GM12878 (cell line): ENCODE data around the gene OSBPL3. TPM values are rescaled to one million over a fixed set of nuclear protein-coding genes. Genes with fewer than 3 reads are reported as not detected.

Experiments used
- ATAC-seq: fragments of 200-7000 bp; cut with Tn5 transposase; 3 replicates; pipeline ENCODE4 v1.9.1; 2020; ENCODE audit warnings: mild to moderate bottlenecking, moderate library complexity
- BruUV-seq: library from RNA; stranded (reverse); fragments of 400-500 nt; replicated peaks from 2 replicates; lab custom pipeline; 2021; lab: Mats Ljungman, UMichigan
- CTCF ChIA-PET: fragments of 300-600 bp; sonication (Branson Sonifier 250); formaldehyde crosslinking; extraction: SDS; loops from one replicate; lab custom pipeline; 2021; ENCODE audit warnings: inconsistent platforms; lab: Yijun Ruan, JAX
- POLR2A ChIA-PET: fragments of 350-600 bp; formaldehyde crosslinking; extraction: SDS; loops from one replicate; lab custom pipeline; 2021; ENCODE audit warnings: inconsistent platforms; lab: Charles Lee
- RAD21 ChIA-PET: fragments of 300-600 bp; sonication (Branson Sonifier 250); formaldehyde crosslinking; loops from one replicate; lab custom pipeline; 2023; ENCODE audit warnings: antibody characterized with exemption; ENCODE audit not compliant: unreplicated experiment; lab: Charles Lee
- SMC1A ChIA-PET: fragments of 300-600 bp; sonication (Branson Sonifier 250); formaldehyde crosslinking; loops from one replicate; lab custom pipeline; 2023; ENCODE audit not compliant: unreplicated experiment, uncharacterized antibody; lab: Charles Lee
- DNase-seq: peaks from one replicate; pipeline ENCODE4 v3.0.0-alpha.2; 2011; ENCODE audit warnings: low read depth, low spot score
- FAIRE-seq: peaks from 3 replicates; lab custom pipeline; 2011; peaks lifted over from hg19 to GRCh38; lab: Jason Lieb, UNC
- H2AFZ ChIP-seq: 2 replicates; pipeline ENCODE4 v1.6.0; 2011; ENCODE audit warnings: low read depth, low read length, control low read depth; ENCODE audit not compliant: control insufficient read depth
- H3K27ac ChIP-seq: 2 replicates; pipeline ENCODE4 v1.5.1; 2011; ENCODE audit warnings: control low read depth; ENCODE audit not compliant: control insufficient read depth, insufficient read depth
- H3K27me3 ChIP-seq, 2 experiments: replicated peaks in 1 of 2; 2 replicates each; pipeline versions ENCODE4 v1.6.0 to v1.6.1; 2011; ENCODE audit warnings: low read length in 1 of 2; ENCODE audit not compliant: control insufficient read depth in 2 of 2, insufficient read depth in 2 of 2
- H3K36me3 ChIP-seq, 2 experiments: 2 replicates each; pipeline ENCODE4 v1.5.1; 2011; ENCODE audit warnings: low read length in 1 of 2; ENCODE audit not compliant: control insufficient read depth in 2 of 2, insufficient read depth in 2 of 2
- H3K4me1 ChIP-seq: 2 replicates; pipeline ENCODE4 v1.6.1; 2011; ENCODE audit warnings: mild to moderate bottlenecking, low read length, moderate library complexity, mixed read lengths; ENCODE audit not compliant: control insufficient read depth, insufficient read depth
- H3K4me2 ChIP-seq: 2 replicates; pipeline ENCODE4 v1.6.0; 2011; ENCODE audit warnings: control low read depth; ENCODE audit not compliant: control insufficient read depth, insufficient read depth
- H3K4me3 ChIP-seq: fragments of 200-600 bp; sonication (generic); 2 replicates; pipeline ENCODE4 v1.5.1; 2016
- H3K79me2 ChIP-seq: 2 replicates; pipeline ENCODE4 v1.6.0; 2011; ENCODE audit warnings: low read length; ENCODE audit not compliant: control insufficient read depth, insufficient read depth
- H3K9ac ChIP-seq: 2 replicates; pipeline ENCODE4 v1.8.0; 2011; ENCODE audit warnings: low read length, control low read depth, mixed read lengths; ENCODE audit not compliant: control insufficient read depth, insufficient read depth
- H3K9me3 ChIP-seq: replicated peaks from 3 replicates; pipeline ENCODE4 v1.5.1; 2011; ENCODE audit warnings: mild to moderate bottlenecking, low read length; ENCODE audit not compliant: control insufficient read depth, insufficient read depth
- H4K20me1 ChIP-seq: 2 replicates; pipeline ENCODE4 v1.6.0; 2011; ENCODE audit not compliant: control insufficient read depth, insufficient read depth
- CBX5 ChIP-seq: sonication (generic); IDR thresholded peaks from 2 replicates; pipeline ENCODE4 v1.6.1; 2016; ENCODE audit warnings: low read depth, moderate library complexity, mild to moderate bottlenecking, inconsistent platforms
- EED ChIP-seq: sonication (generic); IDR thresholded peaks from 2 replicates; pipeline ENCODE4 v1.6.1; 2016; ENCODE audit warnings: antibody characterized with exemption, low read depth
- EGR1 ChIP-seq, 2 experiments: IDR thresholded peaks; 1 replicate in 1 of 2; 2 replicates in 1 of 2; pipeline ENCODE4 v1.6.1; 2011 to 2012; ENCODE audit warnings: low read depth in 2 of 2, low read length in 2 of 2, borderline replicate concordance in 1 of 2, mild to moderate bottlenecking in 1 of 2, moderate library complexity in 1 of 2
- EZH2 ChIP-seq: IDR thresholded peaks from 2 replicates; pipeline ENCODE4 v1.6.1; 2012; ENCODE audit warnings: low read depth, mild to moderate bottlenecking, control low read depth, inconsistent platforms, low read length, borderline replicate concordance; ENCODE audit not compliant: control insufficient read depth
- MXI1 ChIP-seq: fragments of 150-350 bp; IDR thresholded peaks from 2 replicates; pipeline ENCODE4 v1.6.1; 2011; ENCODE audit warnings: low read depth, mild to moderate bottlenecking, inconsistent platforms, low read length, improper control_type of control experiment
- NR2C2 ChIP-seq: IDR thresholded peaks from 2 replicates; pipeline ENCODE4 v1.6.1; 2011; ENCODE audit warnings: borderline replicate concordance, low read depth; ENCODE audit not compliant: control insufficient read depth, insufficient read length
- PAX5 ChIP-seq: IDR thresholded peaks from 2 replicates; pipeline ENCODE4 v1.6.1; 2011; ENCODE audit warnings: low read depth, low read length, borderline replicate concordance
- POLR2AphosphoS2 ChIP-seq: IDR thresholded peaks from 2 replicates; pipeline ENCODE4 v1.6.1; 2011; ENCODE audit warnings: low read depth, mild to moderate bottlenecking, low read length, improper control_type of control experiment, moderate library complexity
- POU2F2 ChIP-seq: IDR thresholded peaks from 3 replicates; pipeline ENCODE4 v1.6.1; 2011; ENCODE audit warnings: low read depth, mild to moderate bottlenecking, low read length, borderline replicate concordance
- RCOR1 ChIP-seq: conservative IDR thresholded peaks from 2 replicates; pipeline ENCODE4 v1.6.1; 2012; ENCODE audit warnings: low read depth, low read length, improper control_type of control experiment
- SRF ChIP-seq, 2 experiments: IDR thresholded peaks; 2 replicates each; pipeline ENCODE4 v1.6.1; 2011; ENCODE audit warnings: low read depth in 2 of 2, low read length in 2 of 2, mild to moderate bottlenecking in 1 of 2, moderate library complexity in 1 of 2
- YBX1 ChIP-seq: fragments of 450-650 bp; IDR thresholded peaks from 2 replicates; pipeline ENCODE4 v1.6.1; 2016; ENCODE audit warnings: antibody characterized with exemption
- ZBTB33 ChIP-seq: fragments of 450-650 bp; IDR thresholded peaks from 2 replicates; pipeline ENCODE4 v1.6.1; 2017; ENCODE audit warnings: mild to moderate bottlenecking
- WGBS: methylation state at CpG from one replicate; pipeline ENCODE4 v1.1.6; 2016; ENCODE audit warnings: low lambda C conversion rate; ENCODE audit not compliant: insufficient replicate concordance, insufficient coverage; ENCODE audit errors: missing lambda C conversion rate; 5-methylcytosine and 5-hydroxymethylcytosine counted together
- in situ Hi-C: fragments of 300-500 bp; cut with MboI; formaldehyde crosslinking; loops from 9 replicates; pipeline ENCODE4 v1.14.3; 2018; ENCODE audit warnings: mixed read lengths
- intact Hi-C: fragments of 100-400 bp; cut with micrococcal nuclease; formaldehyde crosslinking; loops from one replicate; pipeline ENCODE4 v1.14.2; 2022; ENCODE audit not compliant: unreplicated experiment
- polyA plus RNA-seq, 11 experiments: library from polyadenylated mRNA; depleted of rRNA in 4 of 11; unstranded in 6 of 11; stranded (reverse) in 5 of 11; fragments of >200 nt; fragmentation: Nextera tagmentation in 4 of 11; fragmentation: Illumina TruSeq in 1 of 11; extraction: Ambion mirVana in 4 of 11; extraction: Trizol in 1 of 11; gene quantifications; 1 replicate in 1 of 11; 2 replicates in 10 of 11; pipeline versions ENCODE4 v1.2.1 to v1.2.3, GENCODE V29; 2011 to 2016; ENCODE audit warnings: inconsistent platforms in 2 of 11, missing spikeins in 2 of 11, low read depth in 1 of 11
- total RNA-seq, 4 experiments: library from RNA; depleted of rRNA in 3 of 4; stranded (reverse); fragments of >200 nt in 3 of 4; fragmentation: Illumina TruSeq in 1 of 4; extraction: Trizol in 1 of 4; gene quantifications; 2 replicates each; pipeline versions ENCODE4 v1.2.1 to v1.2.3, GENCODE V29; 2013 to 2021
- TF ChIP-seq, protein P1 (sequence below): IDR thresholded peaks from 2 replicates; pipeline ENCODE4 v1.6.1; 2012; ENCODE audit warnings: low read depth, low read length, improper control_type of control experiment

OSBPL3 gene
- total and polyA plus RNA-seq, 10 of the 15 experiments (the other 5 are each of a cell fraction or from before 2014, with no cell fraction given) = 6.1 to 46.6 (median 27.0) TPM

GRCh38 chr7:24825381-24825794, 154.6 kb downstream of the OSBPL3 start:
- FAIRE-seq = no peak
- POLR2A ChIA-PET = interaction anchor here (1.2 kb wide), 1 partner anchor 9 kb away, joined by 9 read pairs; no protein-coding TSS in a partner anchor
- in situ Hi-C loops (no loop called here), intact Hi-C loops (no loop called here)
- 34% methylated on average over 1 of the region's 1 CpG for WGBS
- Histone ChIP-seq H3K79me2 (no peaks in the 10 kb centered on the region), H2AFZ (no peak overlapping the region), H4K20me1 (no peaks in the 10 kb centered on the region), H3K27me3 (no peaks in the 10 kb centered on the region), H3K9ac (no peak overlapping the region), H3K9me3 (no peaks in the 10 kb centered on the region), H3K4me2 (no peak overlapping the region), H3K4me1 (peaks cover 16% of the 10 kb centered on the region), H3K36me3 (peaks cover 0 to 13% of the 10 kb centered on the region in 2 experiments; a peak in 3 of 4 replicates), H3K27ac (no peak overlapping the region), H3K4me3 (no peak overlapping the region)
- CTCF ChIA-PET = interaction anchor here (0.7 to 2.7 kb wide), 9 partner anchors 9 to 268 kb away, joined by 3 to 14 read pairs (median 4); no protein-coding TSS in a partner anchor
- RAD21 ChIA-PET = interaction anchor here (1.9 kb wide), 2 partner anchors 9 to 11 kb away, joined by 4 to 9 read pairs; no protein-coding TSS in a partner anchor
- no TSS peak for BruUV-seq
- no peak for ATAC-seq
- DNase-seq = no peak
- TF ChIP-seq YBX1 (no peak), NR2C2 (no peak)
- TF ChIP-seq, protein P1, sequence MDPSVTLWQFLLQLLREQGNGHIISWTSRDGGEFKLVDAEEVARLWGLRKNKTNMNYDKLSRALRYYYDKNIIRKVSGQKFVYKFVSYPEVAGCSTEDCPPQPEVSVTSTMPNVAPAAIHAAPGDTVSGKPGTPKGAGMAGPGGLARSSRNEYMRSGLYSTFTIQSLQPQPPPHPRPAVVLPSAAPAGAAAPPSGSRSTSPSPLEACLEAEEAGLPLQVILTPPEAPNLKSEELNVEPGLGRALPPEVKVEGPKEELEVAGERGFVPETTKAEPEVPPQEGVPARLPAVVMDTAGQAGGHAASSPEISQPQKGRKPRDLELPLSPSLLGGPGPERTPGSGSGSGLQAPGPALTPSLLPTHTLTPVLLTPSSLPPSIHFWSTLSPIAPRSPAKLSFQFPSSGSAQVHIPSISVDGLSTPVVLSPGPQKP = no peak
- SMC1A ChIA-PET = interaction anchor here (0.6 to 1.3 kb wide), 5 partner anchors 9 to 154 kb away, joined by 3 to 4 read pairs (median 3); no protein-coding TSS in a partner anchor

GRCh38 chr7:24824896-24825295, 155.1 kb downstream of the OSBPL3 start:
- BruUV-seq = no TSS peak
- ChIA-PET POLR2A (interaction anchor here (1.2 kb wide), 1 partner anchor 10 kb away, joined by 9 read pairs; no protein-coding TSS in a partner anchor), RAD21 (interaction anchor here (1.9 kb wide), 2 partner anchors 10 to 12 kb away, joined by 4 to 9 read pairs; no protein-coding TSS in a partner anchor), SMC1A (interaction anchor here (0.6 to 1.3 kb wide), 4 partner anchors 9 to 363 kb away, joined by 3 to 4 read pairs (median 4); no protein-coding TSS in a partner anchor), CTCF (interaction anchor here (1.0 to 2.7 kb wide), 7 partner anchors 9 to 269 kb away, joined by 3 to 14 read pairs (median 4); no protein-coding TSS in a partner anchor)
- Histone ChIP-seq H3K27ac (no peak overlapping the region), H3K4me3 (no peak overlapping the region), H3K9me3 (no peaks in the 10 kb centered on the region), H3K79me2 (no peaks in the 10 kb centered on the region), H3K27me3 (no peaks in the 10 kb centered on the region), H3K4me1 (peaks cover 21% of the 10 kb centered on the region), H3K9ac (no peak overlapping the region), H3K36me3 (peaks cover 0 to 8% of the 10 kb centered on the region in 2 experiments; a peak in 3 of 4 replicates), H2AFZ (no peak overlapping the region), H4K20me1 (no peaks in the 10 kb centered on the region), H3K4me2 (no peak overlapping the region)
- WGBS = 90% methylated on average over 3 of the region's 3 CpGs
- DNase-seq (no peak), FAIRE-seq (no peak), ATAC-seq (no peak)
- in situ Hi-C loops = no loop called here
- TF ChIP-seq EED = no peak
- TF ChIP-seq SRF (IDR thresholded peaks at IDR 0.05; ENCODE audit: low read depth in 2 of 2, low read length in 2 of 2) = no peak
- no peak for TF ChIP-seq PAX5
- TF ChIP-seq POU2F2 = no peak
- TF ChIP-seq EZH2 = no peak
- TF ChIP-seq EGR1 (IDR thresholded peaks at IDR 0.05; ENCODE audit: borderline replicate concordance in 1 of 2, low read depth in 2 of 2, low read length in 2 of 2) = no peak
- no peak for TF ChIP-seq ZBTB33
- TF ChIP-seq POLR2AphosphoS2 = no peak
- TF ChIP-seq RCOR1 = no peak
- TF ChIP-seq MXI1 = no peak
- TF ChIP-seq CBX5 = no peak
- intact Hi-C loops = no loop called here
